GM18867 (cell line): ENCODE results near the gene NFIL3.
"Not testable (repeated sequence)": the region's sequence is repeated elsewhere in the genome, so short reads cannot be mapped to it uniquely, and the experiment has no call there.

Experiments used
- ATAC-seq: cut with Tn5 transposase; IDR thresholded peaks from one replicate; pipeline ENCODE4 v1.9.1; 2021; ENCODE audit warnings: mild to moderate bottlenecking, moderate library complexity; ENCODE audit not compliant: unreplicated experiment

The NFIL3 gene

GRCh38 chr9:91423785-91424402 is at the start of gene NFIL3:
Gene NFIL3, minus strand, starts transcription at chr9:91423832. Its CDS starts 13,098 bp downstream, at chr9:91410734.
- ATAC-seq, result peak; percentile 89

GRCh38 chr9:91471524-91471923 is 47.9 kb upstream of the NFIL3 start:
- ATAC-seq, result not testable (repeated sequence)

GRCh38 chr9:91465420-91465819 is 41.8 kb upstream of the NFIL3 start:
- ATAC-seq, result no peak

- ATAC-seq, result peak; percentile 62
Measured at GRCh38 chr9:91458906-91459305, 35.3 kb upstream of the NFIL3 start.

GRCh38 chr9:91452844-91453243 is 29.2 kb upstream of the NFIL3 start:
- ATAC-seq, result no peak

- ATAC-seq, result no peak
Measured at GRCh38 chr9:91451431-91452270, 28.0 kb upstream of the NFIL3 start.

GRCh38 chr9:91445135-91445534 is 21.5 kb upstream of the NFIL3 start:
- ATAC-seq, result no peak

- no peak for ATAC-seq
Measured at GRCh38 chr9:91443994-91444392, 20.4 kb upstream of the NFIL3 start.

- ATAC-seq, result no peak
Measured at GRCh38 chr9:91443321-91443993, 19.8 kb upstream of the NFIL3 start.

GRCh38 chr9:91436841-91437240 is 13.2 kb upstream of the NFIL3 start:
- no peak for ATAC-seq

- peak; percentile 41 for ATAC-seq
Measured at GRCh38 chr9:91433180-91433579, 9.5 kb upstream of the NFIL3 start.

GRCh38 chr9:91431485-91431884 is 7.9 kb upstream of the NFIL3 start:
- ATAC-seq, result no peak

- ATAC-seq, result no peak
Measured at GRCh38 chr9:91429501-91429900, 5.9 kb upstream of the NFIL3 start.

- no peak for ATAC-seq
Measured at GRCh38 chr9:91428927-91429351, 5.3 kb upstream of the NFIL3 start.

GRCh38 chr9:91428436-91428835 is 4.8 kb upstream of the NFIL3 start:
- ATAC-seq, result no peak

GRCh38 chr9:91427873-91428272 is 4.2 kb upstream of the NFIL3 start:
- no peak for ATAC-seq

GRCh38 chr9:91426123-91426745 is 2.6 kb upstream of the NFIL3 start:
- ATAC-seq, result no peak

GRCh38 chr9:91425271-91425670 is 1.6 kb upstream of the NFIL3 start:
- ATAC-seq, result no peak

- ATAC-seq, result peak; percentile 16
Measured at GRCh38 chr9:91424403-91425176, 958 bp upstream of the NFIL3 start.
